ENCODE results near the gene C9orf72. TPM values are rescaled to one million over a fixed set of nuclear protein-coding genes. Genes with fewer than 3 reads are reported as not detected.

C9orf72 gene
- total RNA-seq, 4 donors from 2014 or later = 7.9 to 31.0 (median 15.0) TPM

- Histone ChIP-seq H3K36me3 (no peaks in the 10 kb centered on the region), H3K9me3 (no peaks in the 10 kb centered on the region), H3K4me3 (no peak overlapping the region), H3K4me1 (peaks cover 0 to under 1% (median 0%) of the 10 kb centered on the region in 4 donors), H3K27ac (no peak overlapping the region), H3K27me3 (no peaks in the 10 kb centered on the region)
- TF ChIP-seq POLR2A (IDR thresholded peaks at IDR 0.05) (no peak), CTCF (IDR thresholded peaks at IDR 0.05) (no peak), EP300 (IDR thresholded peaks at IDR 0.05; ENCODE audit: low read depth) (no peak), POLR2AphosphoS5 (IDR thresholded peaks at IDR 0.05) (no peak)
- no peak for DNase-seq
- in situ Hi-C loops (cut with MboI; ENCODE audit: low pct_ligation_motif_present in 1 of 4, low pct_unique_long_range_greater_than_20kb in 1 of 4, low sequenced_read_pairs in 3 of 4) (no loop called here), intact Hi-C loops (cut with DNase I; ENCODE audit: low total_unique reads) (no loop called here)
- WGBS, 2 donors (ENCODE audit: low coverage in 1 of 2) = 80 to 81% methylated on average over 7 to 10 of the region's 10 CpGs
Observed at GRCh38 chr9:27519466-27520465, 53.5 kb downstream of the C9orf72 start.

- no peak for DNase-seq
- in situ Hi-C loops (cut with MboI; ENCODE audit: low pct_ligation_motif_present in 1 of 4, low pct_unique_long_range_greater_than_20kb in 1 of 4, low sequenced_read_pairs in 3 of 4) = no loop called here
- Histone ChIP-seq H3K27me3 (no peaks in the 10 kb centered on the region), H3K27ac (no peak overlapping the region), H3K36me3 (no peaks in the 10 kb centered on the region), H3K9me3 (no peaks in the 10 kb centered on the region), H3K4me3 (no peak overlapping the region), H3K4me1 (peaks cover 0 to 4% (median 2%) of the 10 kb centered on the region in 4 donors)
- intact Hi-C loops (cut with DNase I; ENCODE audit: low total_unique reads) = no loop called here
- TF ChIP-seq POLR2AphosphoS5 (IDR thresholded peaks at IDR 0.05) = no peak
- TF ChIP-seq CTCF (IDR thresholded peaks at IDR 0.05) = no peak
- no peak for TF ChIP-seq POLR2A (IDR thresholded peaks at IDR 0.05)
- no peak for TF ChIP-seq EP300 (IDR thresholded peaks at IDR 0.05; ENCODE audit: low read depth)
- 77 to 98% methylated on average over 4 of the region's 4 CpGs for WGBS, 2 donors (ENCODE audit: low coverage in 1 of 2)
Observed at GRCh38 chr9:27518809-27519208, 54.5 kb downstream of the C9orf72 start.

GRCh38 chr9:27518006-27518405 lies 55.3 kb downstream of the C9orf72 start:
- Histone ChIP-seq H3K4me3 (no peak overlapping the region), H3K9me3 (no peaks in the 10 kb centered on the region), H3K36me3 (no peaks in the 10 kb centered on the region), H3K27ac (no peak overlapping the region), H3K27me3 (no peaks in the 10 kb centered on the region), H3K4me1 (peaks cover 0 to 4% (median 2%) of the 10 kb centered on the region in 4 donors)
- TF ChIP-seq EP300 (IDR thresholded peaks at IDR 0.05; ENCODE audit: low read depth) (no peak), CTCF (IDR thresholded peaks at IDR 0.05) (no peak), POLR2AphosphoS5 (IDR thresholded peaks at IDR 0.05) (no peak), POLR2A (IDR thresholded peaks at IDR 0.05) (no peak)
- no peak for DNase-seq
- in situ Hi-C loops (cut with MboI; ENCODE audit: low pct_ligation_motif_present in 1 of 4, low pct_unique_long_range_greater_than_20kb in 1 of 4, low sequenced_read_pairs in 3 of 4) = no loop called here
- 93 to 100% methylated on average over 2 of the region's 2 CpGs for WGBS, 2 donors (ENCODE audit: low coverage in 1 of 2)
- intact Hi-C loops (cut with DNase I; ENCODE audit: low total_unique reads) = no loop called here

GRCh38 chr9:27514551-27514950 lies 58.7 kb downstream of the C9orf72 start:
- intact Hi-C loops (cut with DNase I; ENCODE audit: low total_unique reads) = no loop called here
- TF ChIP-seq POLR2A (IDR thresholded peaks at IDR 0.05) (no peak), POLR2AphosphoS5 (IDR thresholded peaks at IDR 0.05) (no peak), CTCF (IDR thresholded peaks at IDR 0.05) (no peak), EP300 (IDR thresholded peaks at IDR 0.05; ENCODE audit: low read depth) (no peak)
- no peak for DNase-seq
- 80 to 88% methylated on average over 2 of the region's 2 CpGs for WGBS, 2 donors (ENCODE audit: low coverage in 1 of 2)
- H3K27me3 ChIP-seq = no peaks in the 10 kb centered on the region
- H3K9me3 ChIP-seq = no peaks in the 10 kb centered on the region
- in situ Hi-C loops (cut with MboI; ENCODE audit: low pct_ligation_motif_present in 1 of 4, low pct_unique_long_range_greater_than_20kb in 1 of 4, low sequenced_read_pairs in 3 of 4) = no loop called here
- no peaks in the 10 kb centered on the region for H3K36me3 ChIP-seq
- H3K4me1 ChIP-seq = peaks cover 0 to 13% (median 2%) of the 10 kb centered on the region in 4 donors
- no peak overlapping the region for H3K27ac ChIP-seq
- H3K4me3 ChIP-seq = no peak overlapping the region
